Activated naive CD4-positive, alpha-beta T cell treated with anti-CD3 and anti-CD28 coated beads, Interleukin-2, amount 50 U/mL, for 24 hours (primary cell): Measurements from ENCODE around the gene ELFN1.

Experiments used
- H3K27ac Mint-ChIP-seq: one replicate; pipeline ENCODE4 v1.8.0; 2021; ENCODE audit warnings: mild to moderate bottlenecking, mixed read lengths
- H3K27me3 Mint-ChIP-seq: one replicate; pipeline ENCODE4 v1.8.0; 2021; ENCODE audit warnings: mixed read lengths
- H3K36me3 Mint-ChIP-seq: one replicate; pipeline ENCODE4 v1.8.0; 2021; ENCODE audit warnings: mixed read lengths
- H3K4me1 Mint-ChIP-seq: one replicate; pipeline ENCODE4 v1.8.0; 2021; ENCODE audit warnings: mixed read lengths
- H3K4me3 Mint-ChIP-seq: one replicate; pipeline ENCODE4 v1.8.0; 2021; ENCODE audit warnings: mild to moderate bottlenecking, mixed read lengths
- H3K9me3 Mint-ChIP-seq: one replicate; pipeline ENCODE4 v1.8.0; 2021; ENCODE audit warnings: mixed read lengths

Gene ELFN1

DNA sequence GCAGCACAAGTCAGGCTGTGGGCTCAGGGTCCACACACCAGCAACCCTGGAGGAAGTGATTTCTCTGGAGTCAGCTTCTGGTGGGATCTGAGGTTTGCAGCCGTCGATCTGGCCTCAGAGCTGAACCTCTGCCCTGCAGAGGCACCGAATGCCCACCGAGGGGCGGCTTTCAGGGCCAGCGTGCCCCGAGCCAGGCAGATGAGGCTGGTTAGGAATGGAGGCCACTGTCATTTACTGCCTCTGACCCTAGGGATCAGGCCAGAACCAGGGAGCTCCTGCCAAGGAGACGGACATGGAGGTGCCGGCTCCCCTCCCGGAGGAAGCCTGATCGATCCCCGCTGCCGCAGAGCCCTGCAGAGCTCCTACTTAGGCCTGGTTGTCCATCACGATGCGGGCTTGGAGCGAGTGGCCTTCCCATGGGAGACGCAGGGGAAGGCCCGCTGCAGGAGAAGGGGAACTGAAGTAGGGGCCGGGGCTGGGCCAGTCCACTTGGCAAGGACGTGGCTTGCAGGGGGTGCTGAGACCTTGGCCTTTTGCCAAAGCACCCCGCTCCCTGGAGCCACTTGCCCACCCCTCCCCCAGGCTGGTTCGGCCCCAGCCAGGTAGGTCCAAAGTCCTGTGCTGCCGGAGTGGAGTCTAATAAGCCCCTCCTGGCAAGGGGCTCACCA lies 19.6 kb upstream of the ELFN1 start:
- Mint-ChIP-seq H3K27ac (no peak overlapping the region), H3K9me3 (no peaks in the 10 kb centered on the region), H3K4me3 (no peak overlapping the region), H3K36me3 (no peaks in the 10 kb centered on the region), H3K27me3 (peaks cover 3% of the 10 kb centered on the region), H3K4me1 (no peaks in the 10 kb centered on the region)

DNA sequence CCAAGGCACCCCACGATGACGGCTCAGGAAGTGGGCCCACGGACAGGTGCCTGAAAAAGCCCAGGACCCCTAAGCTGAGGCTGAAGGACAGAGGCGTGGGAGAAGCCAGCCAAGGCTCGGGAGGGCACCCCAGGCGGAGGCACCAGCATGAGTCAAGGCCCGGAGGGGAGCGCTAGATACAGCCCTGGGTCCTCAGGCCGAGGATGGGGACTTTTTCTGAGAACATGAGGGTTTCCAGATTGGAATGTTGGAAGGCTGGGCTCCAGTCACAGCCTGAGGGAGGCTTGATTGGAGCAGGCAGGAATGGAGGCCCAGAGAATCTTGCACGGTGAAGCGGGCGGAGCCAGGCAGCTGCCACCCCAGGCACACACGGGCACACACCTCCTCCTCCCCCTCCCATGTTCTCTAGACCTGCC lies 19.0 kb upstream of the ELFN1 start:
- no peaks in the 10 kb centered on the region for H3K36me3 Mint-ChIP-seq
- H3K4me3 Mint-ChIP-seq: no peak overlapping the region
- no peaks in the 10 kb centered on the region for H3K9me3 Mint-ChIP-seq
- no peaks in the 10 kb centered on the region for H3K4me1 Mint-ChIP-seq
- H3K27ac Mint-ChIP-seq: no peak overlapping the region
- H3K27me3 Mint-ChIP-seq: peaks cover 3% of the 10 kb centered on the region

DNA sequence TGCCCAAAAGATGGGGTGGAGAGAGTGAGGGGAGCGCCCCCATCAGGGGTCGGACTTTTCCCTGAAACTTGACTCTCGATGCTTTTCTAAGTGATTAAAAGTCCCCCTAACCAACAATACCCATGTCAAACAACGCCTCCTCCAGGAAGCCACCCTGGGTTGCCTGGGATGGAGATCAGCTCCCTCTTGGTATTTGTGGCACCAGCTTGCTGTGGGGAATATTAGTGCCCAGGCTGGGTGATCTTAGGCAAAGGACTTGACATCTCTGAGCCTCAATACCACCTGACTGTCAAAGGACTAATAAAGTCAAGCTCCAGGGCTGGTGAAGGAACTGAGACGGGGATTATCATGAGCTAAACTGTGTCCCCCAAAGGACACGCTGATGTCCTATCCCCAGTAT lies 18.2 kb upstream of the ELFN1 start:
- no peaks in the 10 kb centered on the region for H3K4me1 Mint-ChIP-seq
- H3K27me3 Mint-ChIP-seq: peaks cover 7% of the 10 kb centered on the region
- no peaks in the 10 kb centered on the region for H3K36me3 Mint-ChIP-seq
- no peaks in the 10 kb centered on the region for H3K9me3 Mint-ChIP-seq
- no peak overlapping the region for H3K27ac Mint-ChIP-seq
- no peak overlapping the region for H3K4me3 Mint-ChIP-seq

DNA sequence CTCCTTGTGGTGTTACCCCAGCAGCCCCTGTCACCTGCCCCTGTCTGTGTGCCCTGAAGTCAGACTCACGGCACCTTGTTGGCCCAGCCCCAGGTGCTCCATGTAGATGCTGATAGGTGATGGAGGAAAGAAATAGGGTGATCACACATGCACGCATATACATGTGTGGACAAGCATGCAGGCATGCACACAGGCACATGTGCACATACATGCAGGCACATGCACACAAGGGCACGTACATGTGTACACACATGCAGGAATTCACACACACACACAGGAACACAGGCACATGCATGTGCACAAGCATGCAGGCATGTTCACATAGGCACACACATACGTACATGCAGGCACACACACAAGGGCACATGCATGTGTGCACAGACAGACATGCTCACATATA lies 16.6 kb upstream of the ELFN1 start:
- Mint-ChIP-seq H3K27ac (no peak overlapping the region), H3K27me3 (peaks cover 11% of the 10 kb centered on the region), H3K4me1 (no peaks in the 10 kb centered on the region), H3K4me3 (no peak overlapping the region), H3K36me3 (no peaks in the 10 kb centered on the region), H3K9me3 (no peaks in the 10 kb centered on the region)

DNA sequence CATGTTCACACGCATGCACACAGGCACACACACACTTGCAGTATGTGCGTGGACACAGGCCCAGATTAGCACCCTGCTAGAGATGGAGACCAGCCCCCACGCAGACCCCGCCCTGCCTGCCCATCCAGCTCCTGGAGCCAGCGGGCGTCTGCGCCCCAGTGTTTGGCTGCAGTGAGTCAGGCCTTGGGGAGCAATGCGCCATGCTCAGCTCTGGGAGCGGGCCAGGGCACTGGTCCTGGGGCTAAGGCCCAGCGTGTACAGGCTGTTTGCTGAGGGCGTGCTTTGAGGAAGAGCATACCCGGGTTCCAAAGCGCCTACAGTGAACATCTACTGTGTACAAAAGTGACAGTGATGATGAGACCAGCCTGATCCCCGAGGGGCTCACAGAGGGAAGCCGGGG lies 16.0 kb upstream of the ELFN1 start:
- peaks cover 11% of the 10 kb centered on the region for H3K27me3 Mint-ChIP-seq
- H3K36me3 Mint-ChIP-seq: no peaks in the 10 kb centered on the region
- no peak overlapping the region for H3K4me3 Mint-ChIP-seq
- H3K4me1 Mint-ChIP-seq: no peaks in the 10 kb centered on the region
- no peaks in the 10 kb centered on the region for H3K9me3 Mint-ChIP-seq
- no peak overlapping the region for H3K27ac Mint-ChIP-seq

DNA sequence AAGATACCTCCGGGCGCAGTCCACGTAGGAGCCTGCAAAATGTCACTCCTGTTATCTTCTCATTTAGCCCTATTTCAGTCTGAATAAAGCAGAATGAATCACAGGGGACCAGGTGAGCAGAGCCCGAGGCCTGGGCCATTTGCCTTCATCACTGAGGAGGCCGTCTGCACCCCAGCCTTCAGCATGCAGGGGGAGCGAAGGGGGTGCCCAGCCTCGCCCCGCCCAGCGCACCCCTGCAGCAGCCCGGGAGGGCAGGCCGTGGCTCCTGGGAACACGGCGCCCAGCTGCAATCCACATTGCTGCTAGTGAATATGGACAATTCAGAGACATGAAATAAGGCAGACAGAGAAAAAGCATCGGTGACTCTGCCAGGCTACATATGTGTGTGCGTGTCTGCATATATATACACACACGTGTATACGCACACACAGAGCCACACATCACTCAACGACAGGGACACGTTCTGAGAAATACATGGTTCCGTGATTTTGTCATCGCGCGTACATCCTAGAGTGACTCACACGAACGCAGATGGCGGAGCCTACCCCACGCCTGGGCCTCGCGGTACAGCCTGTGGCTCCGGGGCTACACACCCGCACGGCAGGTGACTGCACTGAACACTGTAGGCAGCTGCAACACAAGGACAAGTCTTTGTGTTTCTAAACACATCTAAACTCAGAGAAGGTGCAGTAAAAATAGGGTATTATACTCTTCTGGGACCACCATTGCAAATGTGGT lies 15.2 kb upstream of the ELFN1 start:
- no peaks in the 10 kb centered on the region for H3K4me1 Mint-ChIP-seq
- no peak overlapping the region for H3K4me3 Mint-ChIP-seq
- H3K9me3 Mint-ChIP-seq: no peaks in the 10 kb centered on the region
- H3K36me3 Mint-ChIP-seq: no peaks in the 10 kb centered on the region
- peaks cover 13% of the 10 kb centered on the region for H3K27me3 Mint-ChIP-seq
- no peak overlapping the region for H3K27ac Mint-ChIP-seq

DNA sequence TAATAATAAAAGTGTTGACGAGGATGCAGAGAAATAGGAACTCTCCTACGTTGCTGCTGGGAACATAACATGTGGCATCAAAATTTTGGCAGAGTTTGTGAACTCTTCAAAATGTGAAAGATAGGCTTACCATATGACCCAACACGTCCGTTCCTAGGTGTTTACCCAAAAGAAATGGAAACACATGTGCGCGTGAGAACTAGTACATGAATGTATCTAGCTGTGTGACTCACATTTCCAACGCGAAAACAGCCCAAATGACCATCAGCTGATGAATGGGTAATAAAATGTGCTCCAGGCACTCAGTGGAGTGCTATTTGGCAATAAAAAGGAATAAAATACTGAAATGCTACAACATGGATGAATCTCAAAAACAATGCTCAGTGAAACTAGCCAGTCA lies 10.4 kb upstream of the ELFN1 start:
- H3K4me1 Mint-ChIP-seq: no peaks in the 10 kb centered on the region
- H3K36me3 Mint-ChIP-seq: no peaks in the 10 kb centered on the region
- H3K4me3 Mint-ChIP-seq: no peak overlapping the region
- H3K27ac Mint-ChIP-seq: no peak overlapping the region
- no peaks in the 10 kb centered on the region for H3K9me3 Mint-ChIP-seq
- peaks cover 23% of the 10 kb centered on the region for H3K27me3 Mint-ChIP-seq

DNA sequence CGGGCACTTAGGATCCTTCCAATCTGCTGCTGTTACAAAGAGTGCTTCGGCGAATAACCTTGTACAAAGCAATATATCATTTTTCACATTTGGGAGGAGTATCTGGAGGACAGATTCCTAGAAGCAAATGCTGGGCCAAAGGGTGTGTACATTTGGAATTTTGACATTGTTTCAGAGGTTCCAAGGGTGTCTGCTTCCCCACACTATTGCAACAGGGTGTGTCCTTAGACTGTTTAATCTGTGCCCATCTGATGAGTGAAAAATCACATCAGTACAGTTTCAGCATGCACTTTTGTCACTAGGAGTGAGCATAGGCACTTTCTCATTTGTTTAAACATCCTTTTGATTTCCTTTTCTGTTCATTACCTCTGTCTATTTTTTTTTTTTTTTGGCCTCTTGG lies 8.6 kb upstream of the ELFN1 start:
- Mint-ChIP-seq H3K4me3 (no peak overlapping the region), H3K27ac (no peak overlapping the region), H3K27me3 (peaks cover 19% of the 10 kb centered on the region), H3K9me3 (no peaks in the 10 kb centered on the region), H3K4me1 (no peaks in the 10 kb centered on the region), H3K36me3 (no peaks in the 10 kb centered on the region)

DNA sequence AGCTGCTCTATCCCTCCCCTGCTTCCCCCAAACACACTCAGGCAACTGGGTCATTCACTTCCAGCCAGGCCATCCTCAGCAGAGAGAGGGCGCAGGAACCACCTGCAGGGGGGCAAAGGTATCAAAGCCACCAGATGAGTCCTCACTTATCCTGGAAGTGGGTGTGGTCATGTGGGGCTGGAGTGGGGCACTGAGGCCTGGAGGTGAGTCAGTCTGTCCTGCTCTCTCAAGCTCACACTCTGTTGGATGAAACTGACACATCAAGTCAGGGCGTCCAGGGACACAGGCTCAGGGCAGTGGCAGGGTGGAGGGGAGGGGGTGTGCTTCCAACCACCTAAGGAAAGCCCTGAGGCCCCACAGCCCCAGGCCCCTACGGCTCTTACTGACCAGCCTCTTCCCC lies 8.0 kb upstream of the ELFN1 start:
- Mint-ChIP-seq H3K27ac (no peak overlapping the region), H3K4me1 (no peaks in the 10 kb centered on the region), H3K36me3 (no peaks in the 10 kb centered on the region), H3K9me3 (no peaks in the 10 kb centered on the region), H3K4me3 (no peak overlapping the region), H3K27me3 (peaks cover 16% of the 10 kb centered on the region)

DNA sequence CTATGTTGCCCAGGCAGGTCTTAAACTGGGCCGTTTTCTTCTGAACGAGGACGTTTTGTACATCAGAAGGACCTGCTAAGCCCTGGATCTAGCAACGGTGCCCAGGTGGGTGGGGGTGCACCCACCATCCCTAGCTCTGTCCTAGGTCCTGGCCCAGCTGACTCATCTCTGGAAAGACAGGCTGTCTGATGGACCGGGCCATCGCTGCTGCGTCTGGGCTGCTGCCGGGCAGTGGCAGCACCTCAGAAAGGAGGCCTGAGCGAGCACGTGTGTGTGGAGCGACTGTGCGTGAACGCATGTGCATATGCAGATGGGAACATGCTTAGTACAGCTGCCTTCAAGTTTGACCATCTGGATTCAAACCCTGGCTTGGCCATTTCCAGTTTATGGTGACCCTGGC lies 7.3 kb upstream of the ELFN1 start:
- no peak overlapping the region for H3K27ac Mint-ChIP-seq
- no peaks in the 10 kb centered on the region for H3K9me3 Mint-ChIP-seq
- H3K4me1 Mint-ChIP-seq: no peaks in the 10 kb centered on the region
- no peak overlapping the region for H3K4me3 Mint-ChIP-seq
- no peaks in the 10 kb centered on the region for H3K36me3 Mint-ChIP-seq
- H3K27me3 Mint-ChIP-seq: peaks cover 14% of the 10 kb centered on the region

DNA sequence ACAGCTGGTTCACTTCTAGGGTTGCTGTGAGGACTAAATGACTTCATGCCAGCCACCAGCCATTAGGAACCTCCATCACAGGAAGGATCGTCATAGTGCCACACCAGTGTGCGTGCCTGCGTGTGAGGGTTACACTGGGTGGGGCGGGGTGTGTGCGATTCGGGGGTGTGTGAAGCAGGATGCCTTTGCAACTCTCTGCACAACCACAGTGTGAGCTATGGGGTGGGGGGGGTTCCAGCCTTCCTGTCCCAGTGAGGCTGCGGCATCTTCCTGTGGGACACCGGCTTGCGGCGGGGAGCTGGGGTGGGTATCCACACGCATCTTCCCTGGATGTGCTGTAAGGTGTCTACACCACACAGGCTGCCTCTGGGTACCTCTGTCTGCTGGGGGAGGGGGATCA lies 6.9 kb upstream of the ELFN1 start:
- H3K27me3 Mint-ChIP-seq: peaks cover 14% of the 10 kb centered on the region
- no peaks in the 10 kb centered on the region for H3K9me3 Mint-ChIP-seq
- no peaks in the 10 kb centered on the region for H3K4me1 Mint-ChIP-seq
- H3K4me3 Mint-ChIP-seq: no peak overlapping the region
- H3K36me3 Mint-ChIP-seq: no peaks in the 10 kb centered on the region
- H3K27ac Mint-ChIP-seq: peak overlapping the region; percentile 31

DNA sequence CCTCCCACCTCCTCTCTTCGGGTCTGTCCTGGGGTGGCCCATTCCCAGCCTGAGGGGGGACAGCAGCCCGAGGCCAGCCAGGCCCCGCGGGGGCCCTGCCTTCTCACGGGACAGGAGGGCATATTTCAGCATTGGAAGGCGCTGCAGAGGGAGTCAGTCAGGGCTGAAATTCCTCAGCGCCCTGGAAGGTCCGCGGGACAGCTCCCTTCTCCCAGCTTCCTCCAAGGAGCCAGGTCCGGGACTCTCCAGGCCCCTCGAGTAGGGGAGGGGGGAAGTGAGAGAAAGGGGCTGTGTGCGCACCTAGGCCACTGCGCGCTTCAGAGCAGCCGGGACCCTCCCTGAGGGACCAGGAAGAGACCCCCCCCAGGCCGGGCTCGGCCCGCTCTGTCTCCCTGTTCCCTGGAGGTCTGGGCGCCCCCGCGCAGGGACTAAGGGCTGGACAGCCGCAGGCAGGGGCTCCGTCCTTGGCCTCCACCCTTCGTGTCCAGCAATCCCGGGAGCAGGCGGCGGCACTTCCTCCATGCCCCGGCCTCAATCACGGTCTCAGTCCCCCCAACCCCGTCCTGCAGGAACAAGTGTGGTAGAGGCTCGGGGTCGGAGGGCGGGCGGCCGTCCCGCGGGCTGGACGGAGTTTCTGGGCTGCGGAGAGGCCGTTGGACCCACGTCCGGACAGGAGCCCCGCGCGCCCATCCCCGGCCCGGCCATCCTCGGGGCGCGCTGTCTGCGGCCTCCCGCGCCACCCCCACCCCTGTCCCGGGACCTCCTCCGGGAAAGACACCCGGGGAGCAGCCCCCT lies 6.0 kb upstream of the ELFN1 start:
- Mint-ChIP-seq H3K27ac (no peak overlapping the region), H3K27me3 (peaks cover 18% of the 10 kb centered on the region), H3K36me3 (no peaks in the 10 kb centered on the region), H3K4me1 (peaks cover 3% of the 10 kb centered on the region), H3K4me3 (no peak overlapping the region), H3K9me3 (no peaks in the 10 kb centered on the region)

DNA sequence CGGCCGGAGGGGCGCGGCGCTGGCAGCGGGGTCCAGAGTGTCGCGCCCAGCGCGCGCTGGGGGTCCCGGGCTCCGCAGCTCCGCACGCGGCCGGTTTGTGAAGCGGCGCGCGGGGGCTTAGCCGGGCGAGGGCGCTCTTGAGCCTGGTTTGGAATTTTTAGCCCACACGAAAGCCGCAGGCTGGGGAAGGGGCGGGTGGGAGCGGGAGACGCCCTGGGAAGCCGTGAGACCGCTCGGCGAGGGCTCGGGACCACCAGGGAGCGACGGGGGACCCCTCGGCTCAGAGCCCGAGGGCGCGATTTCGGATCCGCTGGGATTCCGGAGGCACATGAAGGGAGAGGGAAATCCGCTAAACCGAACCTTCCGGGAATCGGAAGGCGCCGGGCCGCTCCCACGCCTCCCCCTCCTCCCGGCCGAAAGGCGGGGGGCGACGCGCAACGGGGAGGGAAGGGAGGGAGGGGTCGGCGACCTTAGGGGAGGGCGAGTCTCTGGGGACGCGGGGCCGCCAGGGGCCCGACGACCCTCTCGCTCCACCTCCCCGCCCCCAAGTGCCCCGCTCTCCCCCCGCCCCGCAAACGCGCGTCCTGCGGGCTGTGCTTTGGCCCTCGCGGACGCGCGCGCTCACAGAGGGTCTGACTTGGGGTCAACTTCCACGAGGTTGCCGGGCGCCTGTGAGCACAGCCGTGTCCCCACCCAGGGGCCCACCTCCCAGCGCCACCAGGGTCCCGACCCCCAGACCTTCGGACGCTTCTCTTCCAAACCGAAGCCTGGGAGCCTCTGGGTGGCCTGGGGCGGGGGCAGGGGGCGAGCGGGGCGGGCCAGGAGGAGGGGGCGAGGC lies 5.1 kb upstream of the ELFN1 start:
- Mint-ChIP-seq H3K27ac (no peak overlapping the region), H3K4me3 (no peak overlapping the region)

DNA sequence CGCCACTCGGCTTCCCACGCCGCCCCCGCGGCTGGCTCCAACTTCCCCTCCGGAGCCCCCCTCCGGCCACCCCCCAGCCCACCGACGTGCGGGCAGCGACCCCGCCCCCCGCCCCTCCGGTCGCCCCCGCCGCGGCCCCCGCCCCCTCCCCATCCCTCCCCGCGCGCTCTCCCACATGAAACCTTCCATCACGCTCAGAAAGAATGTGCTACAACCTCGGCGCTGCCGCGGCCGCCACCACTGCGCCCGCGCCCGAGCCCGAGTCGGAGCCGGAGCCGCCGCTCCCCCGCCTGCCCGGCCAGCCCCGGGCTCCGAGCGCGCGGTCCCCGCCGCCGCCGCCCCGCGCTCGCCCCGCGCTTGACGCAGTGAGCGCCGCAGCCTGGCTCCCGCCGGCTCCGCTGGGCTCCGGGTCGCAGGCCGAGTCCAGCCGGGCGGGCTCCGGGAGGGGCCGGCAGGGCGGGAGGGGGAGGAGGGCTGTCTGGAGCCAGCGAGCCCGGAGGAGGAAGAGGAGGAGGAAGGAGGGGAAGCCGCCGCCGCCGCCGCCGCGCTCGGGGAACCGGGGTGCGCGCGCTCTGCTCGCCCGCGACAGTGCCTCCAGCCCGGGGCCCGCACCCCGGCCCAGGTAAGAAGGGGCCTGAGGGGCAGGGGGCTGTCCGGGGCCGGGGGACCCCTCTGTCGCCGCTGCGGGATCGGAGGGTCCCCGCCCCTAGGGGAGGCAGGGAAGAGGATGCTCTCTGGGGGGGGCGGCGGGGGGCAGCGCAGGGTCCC lies 4.3 kb upstream of the ELFN1 start:
- no peak overlapping the region for H3K4me3 Mint-ChIP-seq
- no peaks in the 10 kb centered on the region for H3K36me3 Mint-ChIP-seq
- H3K27me3 Mint-ChIP-seq: peaks cover 16% of the 10 kb centered on the region
- H3K4me1 Mint-ChIP-seq: peaks cover 5% of the 10 kb centered on the region
- H3K27ac Mint-ChIP-seq: no peak overlapping the region
- no peaks in the 10 kb centered on the region for H3K9me3 Mint-ChIP-seq

More for the DNA sequence above, 5.1 kb upstream of the ELFN1 start:
- H3K9me3 Mint-ChIP-seq: no peaks in the 10 kb centered on the region
- H3K4me1 Mint-ChIP-seq: peaks cover 5% of the 10 kb centered on the region
- no peaks in the 10 kb centered on the region for H3K36me3 Mint-ChIP-seq
- peaks cover 18% of the 10 kb centered on the region for H3K27me3 Mint-ChIP-seq

DNA sequence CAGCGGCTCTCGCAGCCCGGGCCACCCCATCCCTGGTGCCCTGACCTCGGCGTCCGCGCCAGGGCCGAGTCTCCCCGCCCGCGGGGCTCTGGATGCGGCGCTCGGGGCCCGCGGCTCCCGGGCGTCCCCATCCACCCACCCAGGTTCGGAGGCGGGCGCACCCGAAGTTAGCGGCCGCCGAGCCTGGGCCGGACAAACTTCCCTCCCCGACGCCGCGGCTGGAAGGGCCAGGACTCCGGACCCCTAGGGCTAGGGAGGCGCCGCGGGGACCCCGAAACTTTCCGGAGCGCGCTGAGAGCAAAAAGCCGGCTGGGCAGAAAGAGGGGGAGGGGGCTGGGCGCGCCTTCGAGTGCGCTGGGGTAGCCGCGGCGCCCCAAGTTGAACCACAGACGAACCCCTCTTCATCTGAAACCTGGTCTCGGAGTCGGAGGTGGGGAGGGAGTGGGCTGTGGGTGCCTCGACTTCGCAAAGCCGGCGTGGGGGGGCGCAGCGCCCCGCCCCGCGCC lies 3.7 kb upstream of the ELFN1 start:
- Mint-ChIP-seq H3K4me3 (no peak overlapping the region), H3K27me3 (peaks cover 19% of the 10 kb centered on the region)

More for the DNA sequence above, 3.7 kb upstream of the ELFN1 start:
- H3K27ac Mint-ChIP-seq: no peak overlapping the region
- H3K9me3 Mint-ChIP-seq: no peaks in the 10 kb centered on the region
- H3K4me1 Mint-ChIP-seq: peaks cover 5% of the 10 kb centered on the region
- H3K36me3 Mint-ChIP-seq: no peaks in the 10 kb centered on the region
